IPS-NIHi11 (cell line): ENCODE measurements around the gene CDKN1C.
A peak's percentile ranks its signal among the peaks of the same experiment; 100 is the strongest.
"Not testable (repeated sequence)": the region's sequence is repeated elsewhere in the genome, so short reads cannot be mapped to it uniquely, and the experiment has no call there.

ENCODE experiments used
- DNase-seq: peaks from one replicate; pipeline ENCODE4 v3.0.0; 2012; ENCODE audit warnings: mixed read lengths, low spot score

Gene CDKN1C

DNA sequence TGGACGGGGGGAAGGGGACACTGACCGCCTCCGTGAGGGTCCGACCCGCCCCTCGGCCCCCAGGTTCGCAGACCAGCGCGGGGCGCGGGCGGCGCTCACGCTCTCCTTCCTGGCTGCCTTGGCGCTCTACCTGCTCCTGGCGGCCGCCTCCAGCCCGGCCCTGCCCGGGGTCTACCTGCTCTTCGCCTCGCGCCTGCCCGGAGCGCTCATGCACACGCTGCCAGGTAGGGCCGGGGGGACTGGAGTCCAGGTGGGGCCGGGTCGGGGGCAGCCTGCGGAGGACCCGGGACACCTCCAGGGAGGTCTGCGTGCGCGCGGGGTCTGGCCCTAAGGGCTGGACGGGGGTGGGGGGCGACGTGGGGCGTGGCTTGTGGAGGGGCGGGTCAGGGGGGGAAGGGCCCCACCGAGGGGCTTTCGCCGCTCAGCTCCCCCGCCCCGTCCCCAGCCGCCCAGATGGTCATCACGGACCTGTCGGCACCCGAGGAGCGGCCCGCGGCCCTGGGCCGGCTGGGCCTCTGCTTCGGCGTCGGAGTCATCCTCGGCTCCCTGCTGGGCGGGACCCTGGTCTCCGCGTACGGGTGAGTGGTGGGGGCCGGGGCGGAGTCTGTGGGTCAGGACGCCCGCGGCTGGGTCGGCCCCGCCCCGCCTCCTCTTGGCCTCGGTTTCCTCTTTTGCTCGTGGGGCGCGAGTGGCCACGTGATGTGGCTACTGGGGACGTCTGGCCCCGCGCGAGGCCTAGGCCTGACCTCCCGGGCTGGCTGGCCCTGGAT lies 23.7 kb upstream of the CDKN1C start:
- DNase-seq: peak; percentile 78

DNA sequence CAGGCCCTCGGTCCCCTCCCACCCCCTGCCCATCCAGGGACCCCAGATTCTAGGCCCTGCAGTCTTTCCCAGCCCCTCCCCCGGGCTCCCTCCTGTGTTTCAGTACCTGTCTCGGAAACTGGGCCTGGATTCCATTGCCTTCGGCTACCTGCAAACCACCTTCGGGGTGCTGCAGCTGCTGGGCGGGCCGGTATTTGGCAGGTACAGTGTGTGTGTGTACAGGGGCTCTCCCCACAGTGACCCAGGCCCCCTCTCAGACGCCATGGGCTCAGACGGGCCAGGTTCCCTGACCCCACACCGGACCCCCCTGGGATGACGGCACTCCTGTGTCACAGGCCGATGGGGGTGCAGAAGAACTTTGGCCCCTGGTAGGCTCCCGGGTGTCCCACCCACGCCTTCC lies 22.6 kb upstream of the CDKN1C start:
- no peak for DNase-seq

DNA sequence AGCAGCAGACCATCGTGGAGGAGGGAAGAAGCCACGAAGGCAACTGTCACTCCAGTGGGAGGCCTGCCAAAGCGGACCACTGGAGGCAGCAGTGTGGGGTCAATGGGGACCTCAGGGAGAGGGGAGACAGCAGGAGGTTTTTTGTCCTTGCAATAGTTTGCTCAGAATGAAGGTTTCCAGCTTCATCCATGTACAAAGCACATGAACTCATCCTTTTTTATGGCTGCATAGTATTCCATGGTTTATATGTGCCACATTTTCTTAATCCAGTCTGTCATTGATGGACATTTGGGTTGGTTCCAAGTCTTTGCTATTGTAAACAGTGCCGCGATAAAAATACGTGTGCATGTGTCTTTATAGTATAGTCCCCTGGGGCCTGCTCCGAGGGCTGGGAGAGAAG lies 19.7 kb upstream of the CDKN1C start:
- DNase-seq: not testable (repeated sequence)

DNA sequence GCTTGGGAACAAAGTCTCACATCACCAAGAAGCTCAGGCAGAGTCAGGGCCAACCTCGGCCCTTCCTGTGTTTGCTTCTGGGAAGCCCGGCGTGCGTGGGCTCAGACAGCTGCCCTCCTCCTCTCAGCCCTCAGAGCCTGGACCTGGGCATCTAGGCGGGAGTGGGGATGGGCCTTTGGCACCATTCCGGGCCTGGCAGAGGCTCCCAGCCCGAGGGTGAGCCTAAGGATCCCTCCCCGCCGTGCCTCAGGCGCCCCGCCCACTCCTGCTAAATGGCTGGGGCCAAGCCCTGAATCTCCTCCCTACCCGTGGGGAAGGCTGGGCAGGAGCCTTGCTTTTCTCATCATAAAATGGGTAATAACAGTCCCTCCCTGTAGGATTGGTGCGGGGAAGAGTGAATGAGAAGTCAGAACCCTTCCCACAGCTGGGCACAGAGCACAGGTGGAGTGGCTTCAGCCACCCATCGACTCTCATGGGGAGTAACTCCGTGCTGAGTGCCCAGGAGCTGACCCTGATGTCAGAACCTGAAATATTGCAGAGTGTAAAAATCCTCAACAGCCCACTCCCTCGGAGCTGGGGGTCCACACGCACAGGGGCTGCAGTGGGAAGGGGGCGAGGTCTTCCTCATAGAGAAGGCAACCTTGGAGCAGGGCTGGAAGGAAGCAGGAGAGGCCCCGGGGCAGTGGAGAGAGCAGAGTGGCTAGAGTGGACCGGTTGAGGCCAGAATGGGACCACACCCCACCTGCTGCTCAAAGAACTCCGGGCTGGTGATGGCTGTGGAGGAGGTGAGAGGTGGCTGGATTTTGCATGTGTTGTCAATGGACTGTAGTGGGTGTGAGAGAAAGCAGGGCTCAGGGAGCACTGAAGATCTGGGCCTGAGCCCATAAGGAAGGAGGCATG lies 18.8 kb upstream of the CDKN1C start:
- DNase-seq: peak; percentile 16

DNA sequence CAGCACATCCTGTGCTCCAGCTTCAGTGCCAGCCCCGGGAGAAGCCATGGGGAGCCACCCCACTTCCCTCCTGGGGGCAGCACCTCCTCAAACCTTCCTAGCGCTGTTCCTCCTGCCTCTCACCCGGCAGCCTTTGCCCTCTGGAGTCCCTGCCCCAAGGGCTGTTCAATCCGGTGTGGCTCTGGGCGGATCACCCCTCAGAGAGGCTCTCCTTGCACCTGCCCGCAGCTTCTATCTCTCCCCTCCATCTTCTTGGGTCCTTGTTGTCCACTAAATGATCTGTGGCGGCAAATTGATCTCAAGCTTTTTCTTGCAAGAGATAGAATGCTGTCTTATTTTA lies 18.1 kb upstream of the CDKN1C start:
- no peak for DNase-seq

DNA sequence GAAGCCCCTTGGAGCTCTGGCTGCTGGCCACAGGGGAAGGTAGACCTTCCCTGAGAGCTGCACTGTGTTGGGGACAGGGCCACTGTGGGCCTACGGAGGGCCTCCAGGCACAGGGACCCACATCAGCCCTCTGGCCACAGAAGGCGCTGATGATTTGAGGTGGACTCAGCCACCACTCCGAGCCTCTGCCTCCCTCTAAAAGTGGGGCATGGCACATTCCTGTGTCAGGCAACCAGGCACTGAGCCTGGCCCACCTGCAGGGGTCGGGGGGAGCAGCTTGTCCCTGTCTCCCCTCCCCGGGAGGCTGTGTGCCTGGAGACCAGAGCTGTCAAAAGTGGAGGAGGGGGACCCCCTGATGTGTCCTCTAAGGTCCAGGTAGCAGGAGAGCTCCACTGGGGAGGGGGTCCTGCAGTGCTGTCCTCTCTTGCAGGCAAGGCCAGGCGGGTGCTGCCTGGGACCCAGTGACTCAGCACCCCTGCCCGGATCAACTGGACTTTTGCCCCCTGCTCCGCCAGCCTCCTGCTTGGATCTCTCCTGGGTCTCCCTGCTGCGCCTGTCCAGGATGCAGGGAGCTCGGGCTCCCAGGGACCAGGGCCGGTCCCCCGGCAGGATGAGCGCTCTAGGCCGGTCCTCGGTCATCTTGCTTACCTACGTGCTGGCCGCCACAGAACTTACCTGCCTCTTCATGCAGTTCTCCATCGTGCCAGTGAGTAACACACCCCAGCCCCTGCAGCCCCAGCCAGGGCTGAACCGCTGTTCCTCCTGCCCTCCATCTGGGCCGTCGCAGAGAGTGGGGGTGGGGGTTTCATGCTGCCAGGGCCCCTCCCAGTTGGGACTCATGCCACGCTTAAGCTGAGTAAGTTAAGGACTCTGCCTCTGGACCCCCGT lies 17.5 kb upstream of the CDKN1C start:
- DNase-seq: peak; percentile 14

DNA sequence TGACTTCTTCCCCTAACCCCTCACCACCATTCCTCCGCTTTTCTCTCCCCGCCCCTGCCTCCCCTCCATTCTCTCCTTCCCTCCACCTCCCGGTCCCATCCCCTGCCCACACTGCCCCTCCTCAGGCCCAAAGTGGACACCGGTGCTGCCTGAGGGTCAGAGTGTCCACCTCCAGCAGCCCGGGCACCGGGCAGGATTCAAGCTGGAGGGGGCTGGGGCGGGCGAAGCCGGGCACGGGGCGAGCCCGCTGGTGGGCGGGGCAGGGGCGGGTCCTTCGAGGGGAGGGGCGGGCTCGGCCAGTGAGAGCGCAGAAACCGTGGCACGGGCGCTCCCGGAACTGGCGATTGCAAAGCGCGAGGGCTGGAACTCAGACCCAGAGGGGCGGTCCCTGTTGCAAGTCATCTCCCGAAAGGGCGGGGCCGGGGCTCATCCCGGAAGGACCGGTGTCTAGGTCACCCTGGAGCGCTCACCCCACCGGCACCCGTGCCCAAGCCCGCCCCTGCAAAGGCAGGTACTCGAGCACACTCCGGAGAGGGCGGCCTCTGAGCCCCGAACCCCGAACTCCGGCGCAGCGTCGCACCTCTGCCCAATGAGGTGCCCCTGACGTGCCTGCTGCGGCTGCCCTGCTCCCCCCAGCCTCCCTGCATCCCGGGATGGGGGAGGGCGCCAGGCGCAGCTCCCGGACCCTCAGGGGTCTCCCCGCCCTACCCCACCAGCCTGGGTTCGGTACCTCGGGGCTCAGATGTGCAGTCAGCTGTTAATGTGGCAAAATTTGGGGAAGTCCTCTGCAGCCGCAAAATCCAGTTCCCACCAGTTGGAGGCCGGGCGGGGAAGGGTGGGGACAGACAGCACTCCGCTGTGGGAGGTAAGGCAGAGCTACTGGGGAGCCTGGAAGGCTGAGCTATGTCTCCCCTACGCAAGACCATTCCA lies 16.5 kb upstream of the CDKN1C start:
- peak; percentile 96 for DNase-seq

DNA sequence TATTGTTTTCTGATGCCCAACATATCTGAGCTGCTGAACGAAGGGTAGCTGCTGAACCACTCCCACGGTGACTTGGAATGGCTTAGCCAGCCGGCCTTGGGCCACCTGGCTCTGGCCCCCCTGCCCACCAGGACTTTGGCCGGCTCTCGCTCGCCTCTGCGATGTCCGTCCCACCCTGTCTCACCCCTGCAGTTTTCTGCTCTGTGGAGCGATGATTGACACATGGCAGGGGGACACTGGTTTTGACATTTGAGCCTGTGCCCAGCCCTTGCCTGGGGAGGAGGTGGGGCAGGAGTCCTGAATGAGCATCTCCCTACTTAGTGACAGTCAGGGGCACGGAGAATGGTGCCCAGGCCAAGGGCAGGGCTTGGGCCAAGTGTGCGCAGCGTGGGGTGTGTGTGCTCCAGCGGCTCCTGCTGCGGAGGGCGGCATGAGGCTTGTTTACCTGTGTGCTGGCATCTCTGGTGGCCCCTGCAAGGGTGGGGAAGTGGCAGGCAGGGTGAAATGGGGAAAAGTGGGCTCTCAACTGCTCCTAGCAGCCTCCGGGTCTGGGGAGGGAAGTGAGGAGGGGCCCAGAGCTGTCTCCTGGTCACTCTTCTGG lies 15.7 kb upstream of the CDKN1C start:
- DNase-seq: no peak

DNA sequence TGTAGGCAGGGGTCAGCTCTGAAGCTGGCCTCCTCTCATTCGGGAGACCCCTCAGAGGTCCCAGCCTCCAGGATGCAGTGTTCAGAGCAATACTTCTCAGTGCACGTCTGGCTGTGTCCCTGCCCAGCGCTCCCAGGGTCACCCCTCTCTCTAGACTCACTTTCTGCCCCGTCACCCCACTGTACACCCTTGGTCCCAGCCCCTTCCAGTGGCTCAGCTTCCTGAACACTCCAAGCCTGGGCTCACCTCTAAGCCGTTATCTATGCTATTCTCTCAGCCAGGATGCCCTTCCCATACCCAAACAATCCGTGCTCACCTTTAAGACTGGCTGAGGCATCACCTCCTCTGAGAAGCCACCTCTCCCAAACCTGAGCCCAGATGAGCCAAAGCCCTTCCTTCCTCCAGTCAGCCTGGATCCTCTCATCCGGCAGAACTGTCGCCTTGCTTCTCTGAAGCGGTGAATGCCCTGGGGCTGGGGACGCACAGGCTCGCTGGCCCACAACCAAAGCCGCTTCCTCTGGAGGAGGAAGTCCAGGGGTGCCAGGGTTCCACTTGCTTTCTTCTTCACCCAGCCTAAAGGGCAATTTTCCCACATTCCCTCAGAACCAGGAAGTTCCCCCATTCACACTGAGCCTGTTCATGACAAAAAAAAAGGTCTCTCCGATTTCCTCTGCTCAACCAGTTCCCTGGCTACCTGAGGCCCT lies 13.7 kb upstream of the CDKN1C start:
- no peak for DNase-seq

DNA sequence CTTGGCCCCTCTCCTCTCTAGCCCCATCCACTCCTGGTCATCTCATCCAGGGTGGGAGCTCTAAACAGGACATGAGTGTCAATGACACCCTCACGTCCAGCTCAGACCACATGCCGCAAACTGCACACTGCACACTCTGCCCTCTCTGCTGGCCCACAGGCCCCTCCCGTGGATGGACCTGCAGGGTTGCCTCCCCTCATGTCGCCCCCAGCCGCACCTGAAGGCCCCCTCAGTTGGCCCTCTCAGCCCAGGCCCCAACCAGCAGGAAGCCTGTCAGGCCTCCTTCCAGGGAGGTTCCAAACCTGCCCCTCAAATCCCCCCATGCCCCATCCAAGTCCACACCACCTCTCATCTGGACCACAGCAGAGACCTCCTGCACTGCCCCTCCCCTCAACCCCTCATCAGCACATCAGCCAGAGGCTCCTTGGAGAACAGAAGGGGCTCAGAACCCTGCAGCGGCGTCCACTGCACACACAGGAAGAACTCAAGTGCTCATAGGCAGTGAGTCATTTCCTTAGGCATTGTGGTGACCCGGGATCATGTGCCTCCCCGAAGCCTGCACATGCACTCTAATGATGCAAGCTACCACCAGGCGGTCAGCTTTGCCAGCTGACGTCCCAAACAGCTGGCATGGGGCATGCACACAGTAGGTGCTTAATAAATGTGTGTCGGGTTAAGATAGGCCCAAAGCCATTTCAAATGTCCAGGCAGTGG lies 12.9 kb upstream of the CDKN1C start:
- no peak for DNase-seq

DNA sequence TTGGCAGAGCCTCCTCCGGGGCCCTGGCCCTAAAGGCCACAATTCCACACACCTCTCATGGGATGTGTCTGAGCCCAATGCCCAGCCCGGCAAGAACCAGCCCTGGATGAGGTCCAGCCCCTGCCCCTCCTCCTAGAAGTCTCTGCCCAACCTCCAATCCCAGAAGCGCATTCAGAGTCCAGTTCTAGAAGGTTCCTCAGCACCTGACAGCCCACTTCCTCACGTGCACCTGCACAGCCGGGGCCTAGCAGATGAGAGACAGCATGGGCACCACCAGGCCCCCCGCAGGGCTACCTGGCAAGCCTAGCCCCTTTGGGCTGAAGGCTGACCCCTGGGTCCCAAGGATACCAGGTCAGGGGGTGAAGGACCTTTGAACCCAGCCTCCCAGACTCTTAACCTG lies 11.5 kb upstream of the CDKN1C start:
- DNase-seq: no peak

DNA sequence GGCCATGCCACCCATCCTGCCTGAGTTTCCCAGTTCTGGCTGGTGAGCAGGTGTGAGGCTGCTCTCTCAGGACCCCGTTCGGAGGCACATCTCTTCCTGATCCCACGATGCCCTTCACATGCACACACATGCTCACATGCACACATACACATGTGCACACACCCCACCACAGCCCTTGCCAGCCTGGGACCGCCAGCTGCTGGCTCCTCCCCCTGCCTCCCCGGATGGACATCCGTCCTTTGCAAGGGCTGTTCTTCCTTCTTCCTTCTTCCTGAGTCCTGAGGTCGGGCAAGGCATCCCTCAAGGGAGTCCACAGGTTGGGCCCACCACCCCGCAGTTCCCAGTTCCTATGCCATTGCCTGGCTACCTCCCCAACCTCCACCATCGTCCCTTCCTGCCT lies 10.5 kb upstream of the CDKN1C start:
- DNase-seq: no peak

DNA sequence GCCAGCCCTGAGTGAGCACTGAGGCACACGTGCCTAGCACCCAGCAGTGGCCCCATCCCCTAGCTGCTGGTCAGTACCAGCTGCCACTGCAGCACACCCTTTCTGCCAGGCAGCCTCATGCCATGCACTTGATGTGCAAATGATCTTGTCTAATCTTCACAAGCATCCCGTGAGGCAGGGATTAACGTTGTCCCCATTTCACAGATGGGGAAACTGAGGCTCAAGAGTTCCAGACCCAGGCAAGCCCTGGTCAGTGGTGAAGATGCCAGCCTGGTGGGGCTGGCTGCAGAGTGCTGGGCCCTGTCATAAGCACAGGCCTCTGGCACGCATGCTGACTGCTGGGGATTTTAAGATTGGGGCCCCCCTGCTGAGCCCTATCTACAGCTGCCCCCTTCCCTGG lies 8.4 kb upstream of the CDKN1C start:
- DNase-seq: no peak

DNA sequence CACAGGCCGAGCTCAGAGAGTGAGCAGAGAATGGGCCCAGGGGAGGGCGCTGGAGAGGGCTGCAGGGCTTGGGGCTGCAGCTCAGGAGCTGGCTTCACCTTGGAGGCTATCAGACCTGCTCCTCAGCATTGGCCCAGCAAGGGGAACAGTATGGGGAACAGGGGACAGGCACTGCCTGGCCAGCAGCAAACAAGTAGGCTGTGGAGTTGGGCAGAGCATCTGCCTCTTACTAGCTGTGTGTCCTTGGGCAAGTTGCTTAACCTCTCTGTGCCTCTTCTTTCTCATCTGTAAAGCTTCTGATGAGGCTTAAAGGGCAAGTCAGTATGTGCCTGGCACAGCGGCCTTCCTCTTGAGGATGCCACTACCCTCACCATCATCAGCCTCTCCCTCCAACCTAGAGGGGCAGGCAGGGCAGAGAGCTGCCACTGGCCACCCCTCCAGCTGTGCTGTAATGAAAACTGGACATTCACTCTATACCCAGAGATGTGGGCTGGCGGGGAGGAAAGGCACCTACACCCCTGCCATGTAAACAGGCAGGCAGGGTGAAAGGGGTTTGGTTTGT lies 7.5 kb upstream of the CDKN1C start:
- peak; percentile 74 for DNase-seq

DNA sequence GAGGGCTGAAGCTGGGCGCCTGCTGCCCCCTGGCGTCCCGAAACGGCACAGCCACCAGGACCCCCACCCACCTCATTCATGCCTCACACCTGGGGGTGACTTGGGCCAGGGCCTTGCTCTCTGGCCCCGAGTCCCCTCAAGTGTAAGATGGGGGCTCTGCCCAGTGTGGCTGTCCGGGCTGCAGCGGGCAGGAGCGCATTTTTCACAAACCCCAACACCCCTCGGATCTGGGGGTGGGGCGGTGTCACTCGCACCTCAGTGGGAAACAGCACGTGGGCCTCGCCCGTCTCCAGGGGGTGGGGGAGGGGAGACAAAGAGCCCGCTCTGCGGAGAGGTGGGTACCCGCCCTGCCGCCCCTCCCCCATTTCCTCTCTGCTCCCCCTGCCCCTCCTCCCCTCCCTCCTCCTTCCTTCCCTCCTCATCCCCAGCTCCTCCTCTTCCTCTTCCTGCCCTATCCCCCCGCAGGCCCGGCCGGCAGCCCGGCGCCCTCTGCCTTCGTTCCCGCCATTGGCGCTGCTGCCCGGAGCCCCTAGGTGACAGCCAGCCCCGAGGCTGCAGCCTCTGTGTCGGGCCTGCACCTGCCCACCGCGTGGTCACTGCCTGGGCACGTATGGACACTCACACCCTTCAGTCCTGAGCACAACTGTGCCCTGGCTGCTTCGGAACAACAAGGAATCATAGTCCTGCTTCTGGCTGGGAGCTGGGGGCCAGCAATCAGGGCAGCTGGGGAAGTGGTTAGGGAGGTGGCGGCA lies 6.8 kb upstream of the CDKN1C start:
- DNase-seq: peak; percentile 91

DNA sequence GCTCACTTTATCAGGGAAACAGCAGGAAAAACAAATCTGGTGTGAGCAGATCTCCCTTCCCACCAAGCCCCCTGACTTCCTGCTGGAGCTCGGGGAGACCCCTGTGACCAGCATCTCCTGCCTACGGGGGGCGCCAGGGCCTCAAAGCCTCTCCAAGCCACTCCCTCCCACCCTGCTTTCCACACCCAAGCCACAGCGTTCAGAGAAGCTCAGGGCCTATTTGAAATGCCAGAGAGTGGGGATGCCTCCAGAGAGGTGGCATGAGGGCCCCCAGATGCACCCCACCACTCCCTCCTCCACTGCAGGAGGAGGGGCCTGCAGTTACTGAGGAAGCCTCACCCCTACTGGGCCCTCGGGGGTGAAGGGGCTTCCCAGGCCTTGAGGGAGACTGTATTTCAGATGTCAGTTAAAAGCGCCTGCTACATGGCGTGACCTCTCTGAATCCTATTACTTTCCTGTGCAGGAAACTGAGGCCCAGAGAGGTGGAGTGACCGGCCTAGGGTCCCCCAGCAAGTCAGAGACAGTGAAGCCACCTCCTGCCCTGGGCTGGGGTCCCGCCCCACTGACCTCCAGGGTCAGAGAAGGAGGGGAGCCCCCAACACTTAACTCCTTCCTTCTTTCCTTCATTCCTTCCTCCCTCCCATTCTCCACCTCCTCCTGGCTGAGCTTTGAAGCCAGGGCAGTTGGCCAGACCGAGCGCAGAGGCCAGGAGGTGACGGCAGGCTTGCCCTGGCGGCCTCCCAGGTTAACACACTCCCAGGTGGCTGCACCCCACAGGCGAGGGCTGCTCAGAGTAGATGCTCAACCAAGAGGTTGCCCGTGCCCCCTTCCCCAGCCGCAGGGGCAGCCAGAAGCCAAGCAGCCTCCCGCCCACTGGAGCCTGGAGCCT lies 6.0 kb upstream of the CDKN1C start:
- no peak for DNase-seq

DNA sequence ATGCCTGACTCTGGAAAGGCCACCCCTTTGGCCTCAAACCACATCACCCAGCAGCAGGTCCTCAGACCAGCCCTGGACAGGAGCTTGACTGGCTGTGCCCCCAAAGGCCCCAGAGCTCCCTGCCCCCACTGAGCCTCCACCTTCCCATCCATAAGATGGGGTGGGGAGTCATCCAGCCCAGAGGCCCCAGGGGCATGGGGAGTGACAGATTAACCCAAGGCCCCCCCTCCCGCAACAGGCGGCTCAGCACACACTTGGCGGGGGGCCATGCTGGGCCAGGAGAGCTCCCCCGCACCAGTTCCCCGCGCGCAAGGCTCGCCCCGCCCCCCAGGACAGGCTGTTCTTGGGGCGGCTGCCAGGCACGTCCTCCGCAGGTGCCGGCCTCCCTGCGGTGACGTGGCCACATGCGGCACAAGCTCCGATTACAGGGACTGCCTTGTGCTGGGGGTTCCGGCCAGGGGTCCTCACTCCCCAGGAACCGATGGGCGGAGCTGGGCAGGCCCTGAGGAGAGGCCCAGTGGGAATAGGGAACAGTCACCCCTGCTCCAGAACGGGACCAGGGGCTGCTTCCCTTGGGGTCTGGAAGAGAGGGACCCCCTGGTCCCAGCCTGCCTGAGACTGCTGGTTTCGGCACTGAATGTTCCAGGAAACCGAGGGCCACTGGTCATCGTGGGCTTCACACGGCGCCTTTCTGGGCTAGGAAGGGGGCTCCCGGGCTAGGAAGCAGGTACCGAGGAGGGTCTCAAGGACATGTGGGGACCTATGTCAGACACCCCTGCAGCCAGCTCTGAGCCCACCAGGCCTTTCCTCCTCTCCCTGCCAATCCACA lies 5.1 kb upstream of the CDKN1C start:
- no peak for DNase-seq
